Stimulated activated CD4-positive, alpha-beta T cell treated with anti-CD3 and anti-CD28 coated beads, TNF-alpha, amount 100 ng/mL, for 4 hours (primary cell): ENCODE data around the gene CROCC2.

ENCODE experiments used
- DNase-seq, 3 experiments: peaks; one replicate each; pipeline ENCODE4 v3.0.0-alpha.2; 2020; ENCODE audit warnings: low read depth in 3 of 3

The CROCC2 gene

GRCh38 chr2:240906141-240906910, at the start of gene CROCC2:
CROCC2 (plus strand) TSS chr2:240906336; CDS start chr2:240906514, 178 bp downstream.
- no peak for DNase-seq

GRCh38 chr2:240857039-240858008, 48.8 kb upstream of the CROCC2 start:
- no peak for DNase-seq

DNA sequence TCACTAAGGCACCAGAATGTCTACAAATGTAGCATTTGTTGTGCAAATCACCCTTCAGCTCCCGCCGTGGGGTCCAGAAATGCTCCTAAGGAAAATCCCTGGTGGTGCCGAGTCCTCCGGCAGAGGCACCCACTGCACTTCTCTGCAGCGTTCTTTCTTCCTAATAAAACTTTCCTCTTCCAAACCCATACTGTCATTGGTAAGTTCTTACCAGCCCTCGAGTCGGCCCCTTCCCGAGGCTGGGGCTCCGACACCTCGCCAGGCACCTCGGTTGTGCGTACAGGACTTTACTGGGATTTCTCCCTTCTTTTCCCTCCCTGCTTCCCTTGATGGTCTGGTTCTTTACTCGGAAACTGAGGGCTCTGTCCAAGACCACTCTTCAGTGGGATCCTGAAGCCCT, 47.8 kb upstream of the CROCC2 start:
- DNase-seq = no peak

- DNase-seq = no peak
Observed at GRCh38 chr2:240858871-240859270, 47.3 kb upstream of the CROCC2 start.

GRCh38 chr2:240861547-240861946, 44.6 kb upstream of the CROCC2 start:
- no peak for DNase-seq

- no peak for DNase-seq
Observed at GRCh38 chr2:240864475-240864874, 41.7 kb upstream of the CROCC2 start.

DNA sequence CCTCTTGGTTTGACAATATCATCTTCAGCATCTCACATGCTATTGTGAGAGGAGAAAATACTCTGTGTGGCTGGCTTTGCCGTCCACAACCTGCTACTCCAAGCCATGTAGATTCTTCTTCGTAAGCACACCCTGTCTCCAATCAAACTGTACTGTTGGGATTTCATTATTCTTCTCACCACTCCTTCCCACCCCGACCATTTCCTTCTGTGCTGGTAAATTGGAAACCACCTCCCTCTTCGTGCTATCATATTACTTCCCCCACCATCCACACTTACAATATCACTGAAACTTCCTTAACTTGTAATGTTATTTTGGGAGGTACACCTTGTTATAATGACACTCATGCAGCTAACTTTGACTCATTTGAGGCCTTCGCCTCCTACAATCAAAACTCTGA, 40.7 kb upstream of the CROCC2 start:
- no peak for DNase-seq

- no peak for DNase-seq
Observed at GRCh38 chr2:240868286-240869108, 37.6 kb upstream of the CROCC2 start, which contains the start of gene AGXT. AGXT (plus strand) TSS chr2:240868824; CDS start chr2:240868866, 42 bp downstream.

GRCh38 chr2:240869109-240869955, 36.8 kb upstream of the CROCC2 start:
- no peak for DNase-seq

DNA sequence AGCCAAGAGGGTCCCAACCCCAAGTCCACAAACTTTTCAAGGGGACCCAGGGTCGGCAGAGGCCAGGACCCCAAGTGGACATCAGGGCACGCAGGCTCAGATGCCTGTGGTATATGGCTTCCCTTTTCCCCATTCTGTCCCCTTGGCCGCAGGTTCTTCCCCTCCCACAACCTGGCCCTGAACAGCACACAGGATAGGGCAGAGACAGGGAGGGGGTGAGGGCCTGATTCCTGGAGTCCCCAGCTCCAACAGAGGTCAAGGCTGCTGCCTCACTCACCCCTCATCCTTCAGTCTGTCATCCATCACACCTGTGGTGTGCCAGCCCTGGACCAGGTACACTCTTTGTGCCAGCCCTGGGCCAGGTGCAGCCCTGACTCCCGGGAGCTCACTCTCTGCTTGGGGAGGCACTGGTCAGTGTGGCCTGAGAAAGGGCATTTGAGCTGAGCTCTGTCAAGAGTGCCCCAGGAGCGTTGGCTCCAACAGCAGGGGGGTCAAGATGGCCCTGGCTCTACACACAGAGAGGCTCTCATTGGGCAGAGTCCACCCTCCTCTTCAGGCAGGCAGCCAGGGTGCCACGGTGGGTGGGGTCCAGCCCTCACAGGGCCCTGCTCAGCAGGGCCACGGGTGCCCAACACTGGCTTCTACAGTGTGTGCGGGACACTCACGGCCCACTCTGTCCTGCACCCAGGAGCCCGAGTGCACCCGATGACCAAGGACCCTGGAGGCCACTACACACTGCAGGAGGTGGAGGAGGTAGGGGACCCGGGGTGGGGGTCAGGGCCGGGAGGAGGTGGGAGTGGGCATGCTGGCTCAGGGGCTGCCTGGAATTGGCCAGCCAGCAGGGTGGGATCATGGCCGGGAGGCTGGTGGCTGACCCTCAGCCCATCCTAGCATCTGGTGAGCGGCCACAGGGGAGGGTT, 35.9 kb upstream of the CROCC2 start:
- DNase-seq = no peak

- no peak for DNase-seq
Observed at GRCh38 chr2:240871071-240871958, 34.8 kb upstream of the CROCC2 start.

DNA sequence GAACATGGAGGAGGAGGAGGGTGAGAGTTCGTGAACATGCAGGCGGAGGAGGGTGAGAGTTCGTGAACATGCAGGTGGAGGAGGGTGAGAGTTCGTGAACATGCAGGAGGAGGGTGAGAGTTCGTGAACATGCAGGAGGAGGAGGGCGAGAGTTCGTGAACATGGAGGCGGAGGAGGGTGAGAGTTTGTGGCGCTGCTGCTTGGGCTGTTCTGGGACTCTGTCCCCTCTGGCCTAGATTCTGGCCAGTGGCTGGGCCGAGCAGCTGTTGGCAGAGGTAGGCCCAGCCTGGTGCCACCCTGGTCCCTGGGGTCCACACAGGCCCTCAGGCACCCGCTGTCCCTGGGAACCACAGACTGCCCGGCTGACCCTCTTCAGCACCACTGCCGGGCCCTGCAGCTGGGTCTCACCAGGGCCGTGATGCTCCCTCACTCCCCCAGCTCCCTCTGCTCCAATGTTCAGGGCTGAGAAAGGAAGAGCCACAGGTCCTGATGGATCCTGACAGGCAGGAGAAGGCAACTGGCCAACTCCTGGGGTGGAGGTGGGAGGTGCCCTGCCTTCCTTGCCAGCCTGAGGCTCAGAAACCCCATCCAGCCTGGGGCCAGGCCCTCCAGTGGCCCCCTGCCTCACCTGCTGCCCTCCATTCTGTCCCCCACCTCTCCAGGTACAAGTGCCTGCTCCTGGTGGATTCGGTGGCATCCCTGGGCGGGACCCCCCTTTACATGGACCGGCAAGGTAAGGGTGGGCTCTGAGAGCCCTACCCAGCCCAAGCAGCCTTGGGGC, 33.6 kb upstream of the CROCC2 start:
- DNase-seq = no peak

GRCh38 chr2:240873098-240873788, 32.9 kb upstream of the CROCC2 start:
- no peak for DNase-seq

GRCh38 chr2:240873805-240874714, 32.1 kb upstream of the CROCC2 start:
- DNase-seq = no peak

DNA sequence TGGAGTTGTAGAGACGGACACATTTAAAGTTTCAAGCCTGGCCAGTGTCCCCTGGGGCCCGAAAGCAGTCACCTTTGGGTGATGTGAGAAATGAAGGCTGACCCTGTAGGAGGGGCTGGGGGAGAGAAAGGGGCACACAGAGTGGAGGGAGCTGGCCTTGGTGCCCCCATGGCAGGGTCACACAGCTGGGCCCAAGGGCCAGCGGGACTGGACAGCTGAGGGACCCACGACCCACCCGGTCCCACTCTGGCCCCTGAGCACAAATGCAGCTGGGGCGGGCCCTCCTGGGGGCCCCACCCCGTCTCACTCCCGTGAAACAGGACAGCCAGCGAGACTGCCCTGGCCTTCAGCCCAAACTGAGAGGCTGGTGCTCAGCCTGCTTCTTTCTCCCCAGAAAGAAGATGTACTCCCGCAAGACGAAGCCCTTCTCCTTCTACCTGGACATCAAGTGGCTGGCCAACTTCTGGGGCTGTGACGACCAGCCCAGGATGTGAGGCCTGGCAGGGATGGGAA, 31.4 kb upstream of the CROCC2 start:
- no peak for DNase-seq
